GM12801 (cell line): ENCODE data around the gene TROAP.

Experiments
- TF ChIP-seq, protein P1 (sequence below): IDR thresholded peaks from one replicate; pipeline ENCODE4 v1.5.1; 2011; ENCODE audit warnings: control low read depth; ENCODE audit not compliant: insufficient read length; ENCODE audit errors: extremely low read depth

The TROAP gene

GRCh38 chr12:49346659-49347310 is 23.7 kb downstream of the TROAP start, which contains the start of gene DNAJC22:
Gene DNAJC22, plus strand, starts transcription at chr12:49346888. Its CDS starts 1,985 bp downstream, at chr12:49348873.
- TF ChIP-seq, protein P1, sequence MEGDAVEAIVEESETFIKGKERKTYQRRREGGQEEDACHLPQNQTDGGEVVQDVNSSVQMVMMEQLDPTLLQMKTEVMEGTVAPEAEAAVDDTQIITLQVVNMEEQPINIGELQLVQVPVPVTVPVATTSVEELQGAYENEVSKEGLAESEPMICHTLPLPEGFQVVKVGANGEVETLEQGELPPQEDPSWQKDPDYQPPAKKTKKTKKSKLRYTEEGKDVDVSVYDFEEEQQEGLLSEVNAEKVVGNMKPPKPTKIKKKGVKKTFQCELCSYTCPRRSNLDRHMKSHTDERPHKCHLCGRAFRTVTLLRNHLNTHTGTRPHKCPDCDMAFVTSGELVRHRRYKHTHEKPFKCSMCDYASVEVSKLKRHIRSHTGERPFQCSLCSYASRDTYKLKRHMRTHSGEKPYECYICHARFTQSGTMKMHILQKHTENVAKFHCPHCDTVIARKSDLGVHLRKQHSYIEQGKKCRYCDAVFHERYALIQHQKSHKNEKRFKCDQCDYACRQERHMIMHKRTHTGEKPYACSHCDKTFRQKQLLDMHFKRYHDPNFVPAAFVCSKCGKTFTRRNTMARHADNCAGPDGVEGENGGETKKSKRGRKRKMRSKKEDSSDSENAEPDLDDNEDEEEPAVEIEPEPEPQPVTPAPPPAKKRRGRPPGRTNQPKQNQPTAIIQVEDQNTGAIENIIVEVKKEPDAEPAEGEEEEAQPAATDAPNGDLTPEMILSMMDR = no peak

- TF ChIP-seq, protein P1 = no peak
These were observed 24.5 kb downstream of the TROAP start for GRCh38 chr12:49347311-49348193.

DNA sequence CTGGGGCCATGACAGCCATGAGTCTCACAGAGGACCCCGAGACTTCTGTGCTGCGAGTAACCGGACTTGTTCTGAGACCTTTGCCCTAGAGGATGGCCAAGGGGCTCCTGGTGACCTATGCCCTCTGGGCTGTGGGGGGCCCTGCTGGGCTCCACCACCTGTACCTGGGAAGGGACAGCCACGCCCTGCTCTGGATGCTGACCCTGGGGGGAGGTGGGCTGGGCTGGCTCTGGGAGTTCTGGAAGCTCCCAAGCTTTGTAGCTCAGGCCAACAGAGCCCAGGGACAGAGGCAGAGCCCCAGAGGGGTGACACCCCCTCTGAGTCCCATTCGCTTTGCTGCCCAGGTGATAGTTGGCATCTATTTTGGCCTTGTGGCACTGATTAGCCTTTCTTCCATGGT is 25.7 kb downstream of the TROAP start:
- TF ChIP-seq, protein P1 = no peak

DNA sequence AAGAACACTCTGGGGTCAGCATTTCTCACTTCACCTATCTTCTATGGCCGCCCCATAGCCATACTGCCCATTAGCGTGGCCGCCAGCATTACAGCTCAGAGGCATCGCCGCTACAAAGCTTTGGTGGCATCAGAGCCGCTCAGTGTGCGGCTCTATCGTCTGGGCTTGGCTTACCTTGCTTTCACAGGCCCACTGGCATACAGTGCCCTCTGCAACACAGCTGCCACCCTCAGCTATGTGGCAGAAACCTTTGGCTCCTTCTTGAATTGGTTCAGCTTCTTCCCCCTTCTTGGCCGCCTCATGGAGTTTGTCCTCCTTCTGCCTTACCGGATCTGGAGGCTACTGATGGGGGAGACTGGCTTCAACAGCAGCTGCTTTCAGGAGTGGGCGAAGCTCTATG is 26.2 kb downstream of the TROAP start:
- TF ChIP-seq, protein P1 = no peak

DNA sequence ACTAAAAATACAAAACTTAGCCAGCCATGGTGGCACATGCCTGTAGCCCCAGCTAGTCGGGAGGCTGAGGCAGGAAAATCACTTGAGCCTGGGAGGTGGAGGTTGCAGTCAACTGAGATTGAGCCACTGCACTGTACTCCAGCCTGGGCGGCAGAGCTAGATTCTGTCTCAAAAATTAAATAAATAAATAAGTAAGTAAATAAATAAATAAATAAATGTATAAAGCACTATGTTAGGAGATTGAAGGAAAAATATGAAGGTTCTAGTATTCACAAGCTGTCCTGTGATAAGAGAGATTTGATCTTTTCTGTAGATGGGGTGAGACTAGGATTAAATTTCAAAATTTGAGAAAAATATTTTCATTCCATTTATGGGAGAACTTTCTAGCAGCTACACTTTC is 29.3 kb downstream of the TROAP start:
- TF ChIP-seq, protein P1 = no peak

DNA sequence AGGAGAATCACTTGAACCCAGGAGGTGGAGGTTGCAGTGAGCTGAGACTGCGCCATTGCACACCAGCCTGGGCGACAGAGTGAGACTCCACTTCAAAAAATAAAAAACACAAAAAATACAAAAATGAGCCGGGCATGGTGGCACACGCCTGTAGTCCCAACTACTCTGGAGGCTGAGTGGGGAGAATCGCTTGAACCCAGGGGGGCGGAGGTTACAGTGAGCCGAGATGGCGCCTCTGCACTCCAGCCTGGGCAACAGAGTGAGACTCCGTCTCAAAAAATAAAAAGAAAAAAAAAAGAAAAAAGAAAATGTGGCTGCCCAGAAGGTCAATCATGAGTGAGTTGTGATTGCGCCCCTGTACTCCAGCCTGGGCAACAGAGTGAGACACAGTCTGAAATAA is 32.9 kb downstream of the TROAP start:
- TF ChIP-seq, protein P1 = no peak

DNA sequence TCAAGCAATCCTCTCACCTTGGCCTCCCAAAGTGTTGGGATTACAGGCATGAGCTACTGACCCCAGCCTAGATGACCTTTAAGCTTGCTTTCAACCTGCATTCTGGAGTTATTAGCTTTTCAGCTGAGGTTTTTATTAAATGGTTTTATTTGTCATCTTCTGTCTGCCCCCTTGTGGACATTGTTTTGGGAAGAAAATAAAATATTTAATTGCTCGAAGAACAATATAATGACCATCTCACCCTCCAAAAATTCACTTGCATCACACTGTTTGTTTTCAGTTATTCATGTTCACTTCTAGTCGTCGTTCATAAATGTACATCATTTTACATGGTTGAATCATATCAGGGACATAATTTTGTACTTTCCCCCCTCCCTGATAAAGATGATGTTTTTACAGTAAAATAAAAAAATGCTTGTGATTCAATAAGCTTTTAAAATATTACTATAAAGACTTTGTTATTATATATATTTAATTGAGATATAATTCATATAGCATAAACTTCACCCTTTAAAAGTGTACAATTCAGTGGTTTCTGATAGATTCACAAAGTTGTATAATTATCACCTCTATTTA is 34.1 kb downstream of the TROAP start:
- TF ChIP-seq, protein P1 = no peak
